ENCODE measurements around the gene ALG14. TPM values are rescaled to one million over a fixed set of nuclear protein-coding genes. Genes with fewer than 3 reads are reported as not detected.

The ALG14 gene
- total and polyA plus RNA-seq, 4 donors, result 1.0 to 16.6 (median 1.9) TPM

DNA sequence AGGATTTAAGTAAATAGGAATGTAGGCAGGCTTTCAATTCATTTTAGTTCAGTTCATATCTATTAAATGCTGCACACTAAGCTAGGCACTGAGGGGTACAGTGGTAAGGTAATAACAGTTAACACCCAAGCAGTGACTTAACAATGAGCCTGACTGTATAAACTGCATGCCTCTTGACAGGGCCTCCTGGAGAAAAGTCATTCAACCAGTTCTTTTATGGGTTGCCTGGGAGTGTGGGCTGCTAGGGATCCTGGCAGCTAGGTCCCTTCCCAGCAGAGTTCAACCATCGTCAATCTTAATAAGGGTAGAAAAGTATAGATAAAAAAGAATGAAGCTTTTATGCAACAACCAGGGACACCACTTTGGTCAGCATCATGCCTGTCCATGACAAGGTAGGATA, 8.1 kb upstream of the ALG14 start (continued):
- TF ChIP-seq FOXA1 (IDR thresholded peaks at IDR 0.05) (no peak), TAF1 (conservative IDR thresholded peaks at IDR 0.05) (no peak)

GRCh38 chr1:95080446-95080845, 7.7 kb upstream of the ALG14 start:
- H3K9me3 ChIP-seq (ENCODE audit: control insufficient read depth in 4 of 4, low read length in 3 of 4), result no peaks in the 10 kb centered on the region
- no peak overlapping the region for H3K4me3 ChIP-seq (ENCODE audit: low read depth in 1 of 3, low read length in 3 of 3)
- H3K4me1 ChIP-seq (ENCODE audit: control insufficient read depth in 4 of 4, insufficient read depth in 4 of 4, low read length in 3 of 4), result peaks cover 0 to 3% (median 0%) of the 10 kb centered on the region in 4 donors
- no peak overlapping the region for H3K27ac ChIP-seq (ENCODE audit: low read depth in 1 of 2, low read length in 2 of 2)
- TF ChIP-seq FOXA1 (IDR thresholded peaks at IDR 0.05), result no peak
- no peak for TF ChIP-seq REST (IDR thresholded peaks at IDR 0.05)
- no peak for TF ChIP-seq RXRA (IDR thresholded peaks at IDR 0.05)
- no peak for TF ChIP-seq ZBTB33 (IDR thresholded peaks at IDR 0.05)
- TF ChIP-seq SP1 (IDR thresholded peaks at IDR 0.05), result no peak
- no peak for TF ChIP-seq MAX (IDR thresholded peaks at IDR 0.05)
- TF ChIP-seq RAD21 (IDR thresholded peaks at IDR 0.05), result no peak
- TF ChIP-seq, protein P1, sequence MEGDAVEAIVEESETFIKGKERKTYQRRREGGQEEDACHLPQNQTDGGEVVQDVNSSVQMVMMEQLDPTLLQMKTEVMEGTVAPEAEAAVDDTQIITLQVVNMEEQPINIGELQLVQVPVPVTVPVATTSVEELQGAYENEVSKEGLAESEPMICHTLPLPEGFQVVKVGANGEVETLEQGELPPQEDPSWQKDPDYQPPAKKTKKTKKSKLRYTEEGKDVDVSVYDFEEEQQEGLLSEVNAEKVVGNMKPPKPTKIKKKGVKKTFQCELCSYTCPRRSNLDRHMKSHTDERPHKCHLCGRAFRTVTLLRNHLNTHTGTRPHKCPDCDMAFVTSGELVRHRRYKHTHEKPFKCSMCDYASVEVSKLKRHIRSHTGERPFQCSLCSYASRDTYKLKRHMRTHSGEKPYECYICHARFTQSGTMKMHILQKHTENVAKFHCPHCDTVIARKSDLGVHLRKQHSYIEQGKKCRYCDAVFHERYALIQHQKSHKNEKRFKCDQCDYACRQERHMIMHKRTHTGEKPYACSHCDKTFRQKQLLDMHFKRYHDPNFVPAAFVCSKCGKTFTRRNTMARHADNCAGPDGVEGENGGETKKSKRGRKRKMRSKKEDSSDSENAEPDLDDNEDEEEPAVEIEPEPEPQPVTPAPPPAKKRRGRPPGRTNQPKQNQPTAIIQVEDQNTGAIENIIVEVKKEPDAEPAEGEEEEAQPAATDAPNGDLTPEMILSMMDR (IDR thresholded peaks at IDR 0.05; ENCODE audit: low read depth, low read length, missing input control), result no peak
- no peak for TF ChIP-seq EGR1 (IDR thresholded peaks at IDR 0.05; ENCODE audit: low read depth in 2 of 2)
- no peaks in the 10 kb centered on the region for H3K27me3 ChIP-seq (ENCODE audit: control insufficient read depth in 4 of 4, insufficient read depth in 4 of 4, low read length in 3 of 4)
- no peaks in the 10 kb centered on the region for H3K36me3 ChIP-seq (ENCODE audit: control insufficient read depth in 4 of 4, insufficient read depth in 3 of 4, low read depth in 1 of 4, low read length in 3 of 4)
- no peak overlapping the region for H3K9ac ChIP-seq (ENCODE audit: low read depth in 1 of 2, low read length in 2 of 2)
- DNase-seq (ENCODE audit: low spot score), result no peak
- WGBS, result 94% methylated on average over 1 of the region's 1 CpG

- no peaks in the 10 kb centered on the region for H3K9me3 ChIP-seq (ENCODE audit: control insufficient read depth in 4 of 4, low read length in 3 of 4)
- H3K4me3 ChIP-seq (ENCODE audit: low read depth in 1 of 3, low read length in 3 of 3), result no peak overlapping the region
- DNase-seq (ENCODE audit: low spot score), result no peak
- no peaks in the 10 kb centered on the region for H3K27me3 ChIP-seq (ENCODE audit: control insufficient read depth in 4 of 4, insufficient read depth in 4 of 4, low read length in 3 of 4)
- H3K9ac ChIP-seq (ENCODE audit: low read depth in 1 of 2, low read length in 2 of 2), result no peak overlapping the region
- H3K27ac ChIP-seq (ENCODE audit: low read depth in 1 of 2, low read length in 2 of 2), result no peak overlapping the region
- H3K4me1 ChIP-seq (ENCODE audit: control insufficient read depth in 4 of 4, insufficient read depth in 4 of 4, low read length in 3 of 4), result peaks cover 3 to 10% (median 6%) of the 10 kb centered on the region in 4 donors
- no peaks in the 10 kb centered on the region for H3K36me3 ChIP-seq (ENCODE audit: control insufficient read depth in 4 of 4, insufficient read depth in 3 of 4, low read depth in 1 of 4, low read length in 3 of 4)
- TF ChIP-seq TAF1 (conservative IDR thresholded peaks at IDR 0.05), result no peak
- TF ChIP-seq, protein P1 (IDR thresholded peaks at IDR 0.05; ENCODE audit: low read depth, low read length, missing input control), result no peak
- TF ChIP-seq YY1 (IDR thresholded peaks at IDR 0.05), result no peak
- no peak for TF ChIP-seq JUND (IDR thresholded peaks at IDR 0.05)
- no peak for TF ChIP-seq MAX (IDR thresholded peaks at IDR 0.05)
- no peak for TF ChIP-seq FOXA1 (IDR thresholded peaks at IDR 0.05)
- no peak for TF ChIP-seq ZBTB33 (IDR thresholded peaks at IDR 0.05)
- TF ChIP-seq HNF4A (conservative IDR thresholded peaks at IDR 0.05), result no peak
- TF ChIP-seq, protein P2, sequence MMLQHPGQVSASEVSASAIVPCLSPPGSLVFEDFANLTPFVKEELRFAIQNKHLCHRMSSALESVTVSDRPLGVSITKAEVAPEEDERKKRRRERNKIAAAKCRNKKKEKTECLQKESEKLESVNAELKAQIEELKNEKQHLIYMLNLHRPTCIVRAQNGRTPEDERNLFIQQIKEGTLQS (IDR thresholded peaks at IDR 0.05), result no peak
Observed at GRCh38 chr1:95076034-95076433, 3.3 kb upstream of the ALG14 start.
